Endothelial cell (in vitro differentiated cells): ENCODE measurements around the gene CCN6. TPM values are rescaled to one million over a fixed set of nuclear protein-coding genes. Genes with fewer than 3 reads are reported as not detected.

Experiments
- DNase-seq: peaks from one replicate; pipeline ENCODE4 v3.0.0; 2021; ENCODE audit warnings: low spot score
- H3K27ac Mint-ChIP-seq: one replicate; pipeline ENCODE4 v1.8.0; 2021; ENCODE audit warnings: mixed read lengths, inconsistent platforms; ENCODE audit not compliant: unreplicated experiment
- H3K27me3 Mint-ChIP-seq: one replicate; pipeline ENCODE4 v1.8.0; 2021; ENCODE audit warnings: mild to moderate bottlenecking, moderate library complexity, mixed read lengths, inconsistent platforms; ENCODE audit not compliant: unreplicated experiment
- H3K36me3 Mint-ChIP-seq: one replicate; pipeline ENCODE4 v1.8.0; 2021; ENCODE audit warnings: mild to moderate bottlenecking, low read depth, mixed read lengths, inconsistent platforms; ENCODE audit not compliant: unreplicated experiment
- H3K4me1 Mint-ChIP-seq: one replicate; pipeline ENCODE4 v1.8.0; 2021; ENCODE audit warnings: mild to moderate bottlenecking, mixed read lengths, inconsistent platforms; ENCODE audit not compliant: unreplicated experiment
- H3K4me3 Mint-ChIP-seq: one replicate; pipeline ENCODE4 v1.8.0; 2021; ENCODE audit warnings: mild to moderate bottlenecking, mixed read lengths, inconsistent platforms; ENCODE audit not compliant: unreplicated experiment
- H3K9me3 Mint-ChIP-seq: one replicate; pipeline ENCODE4 v1.8.0; 2021; ENCODE audit warnings: mixed read lengths, inconsistent platforms; ENCODE audit not compliant: unreplicated experiment
- total RNA-seq: library from RNA; stranded (reverse); fragmentation: NEBNext Ultra II Directional; extraction: Animal tissue kit (Norgen Biotek cat#: 25700); gene quantifications from one replicate; pipeline ENCODE4 v1.2.1, GENCODE V29; 2021; ENCODE audit not compliant: unreplicated experiment
- TF ChIP-seq, protein P1 (sequence below): fragments of 200-600 bp; sonication (generic); IDR thresholded peaks from one replicate; pipeline ENCODE4 v1.5.0; 2021; ENCODE audit warnings: antibody characterized with exemption; ENCODE audit not compliant: unreplicated experiment

CCN6 gene
- total RNA-seq, 1 donor from 2014 or later = not detected

DNA sequence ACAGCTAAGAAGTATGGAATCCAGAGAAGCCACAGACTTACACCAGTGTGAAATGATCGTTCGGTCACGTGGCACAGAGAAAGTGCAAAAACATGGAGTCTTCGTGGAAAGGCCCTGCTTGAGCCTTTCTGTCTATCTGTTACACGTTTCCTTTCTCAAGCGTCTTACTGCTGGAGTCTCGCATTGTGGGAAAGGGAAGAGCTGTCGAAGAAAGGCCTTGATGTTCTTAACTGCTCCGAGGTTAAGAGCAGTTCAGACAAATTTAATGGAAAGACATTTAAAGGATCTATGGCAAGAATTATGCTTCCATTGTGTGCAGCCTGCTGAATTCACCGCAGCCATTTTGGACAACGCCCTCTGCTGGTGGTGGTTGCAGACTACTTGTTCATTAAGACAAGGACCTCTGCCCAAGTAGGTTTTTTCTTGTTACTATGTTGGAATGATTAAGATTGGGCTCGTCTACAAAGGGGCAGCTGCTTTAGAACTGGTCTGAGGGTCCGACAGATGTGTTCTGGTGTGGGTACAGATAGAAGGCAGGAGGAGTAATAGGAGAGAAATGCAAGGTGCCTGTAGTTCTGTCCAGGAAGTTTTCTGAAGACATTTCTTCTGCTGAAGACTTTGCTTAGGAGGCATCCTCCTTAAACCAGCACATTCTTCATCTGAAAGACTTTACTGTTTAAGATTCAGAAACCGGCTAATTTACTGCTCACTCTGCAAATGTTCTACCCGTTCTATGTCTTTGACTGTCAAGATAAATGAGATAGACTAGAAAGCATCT, 24.7 kb upstream of the CCN6 start:
- Mint-ChIP-seq H3K4me1 (peaks cover 21% of the 10 kb centered on the region), H3K4me3 (no peak overlapping the region), H3K36me3 (no peaks in the 10 kb centered on the region), H3K9me3 (peaks cover 4% of the 10 kb centered on the region), H3K27me3 (no peaks in the 10 kb centered on the region), H3K27ac (no peak overlapping the region)
- TF ChIP-seq, protein P1, sequence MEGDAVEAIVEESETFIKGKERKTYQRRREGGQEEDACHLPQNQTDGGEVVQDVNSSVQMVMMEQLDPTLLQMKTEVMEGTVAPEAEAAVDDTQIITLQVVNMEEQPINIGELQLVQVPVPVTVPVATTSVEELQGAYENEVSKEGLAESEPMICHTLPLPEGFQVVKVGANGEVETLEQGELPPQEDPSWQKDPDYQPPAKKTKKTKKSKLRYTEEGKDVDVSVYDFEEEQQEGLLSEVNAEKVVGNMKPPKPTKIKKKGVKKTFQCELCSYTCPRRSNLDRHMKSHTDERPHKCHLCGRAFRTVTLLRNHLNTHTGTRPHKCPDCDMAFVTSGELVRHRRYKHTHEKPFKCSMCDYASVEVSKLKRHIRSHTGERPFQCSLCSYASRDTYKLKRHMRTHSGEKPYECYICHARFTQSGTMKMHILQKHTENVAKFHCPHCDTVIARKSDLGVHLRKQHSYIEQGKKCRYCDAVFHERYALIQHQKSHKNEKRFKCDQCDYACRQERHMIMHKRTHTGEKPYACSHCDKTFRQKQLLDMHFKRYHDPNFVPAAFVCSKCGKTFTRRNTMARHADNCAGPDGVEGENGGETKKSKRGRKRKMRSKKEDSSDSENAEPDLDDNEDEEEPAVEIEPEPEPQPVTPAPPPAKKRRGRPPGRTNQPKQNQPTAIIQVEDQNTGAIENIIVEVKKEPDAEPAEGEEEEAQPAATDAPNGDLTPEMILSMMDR = peak; percentile 84
- peak; percentile 76 for DNase-seq

DNA sequence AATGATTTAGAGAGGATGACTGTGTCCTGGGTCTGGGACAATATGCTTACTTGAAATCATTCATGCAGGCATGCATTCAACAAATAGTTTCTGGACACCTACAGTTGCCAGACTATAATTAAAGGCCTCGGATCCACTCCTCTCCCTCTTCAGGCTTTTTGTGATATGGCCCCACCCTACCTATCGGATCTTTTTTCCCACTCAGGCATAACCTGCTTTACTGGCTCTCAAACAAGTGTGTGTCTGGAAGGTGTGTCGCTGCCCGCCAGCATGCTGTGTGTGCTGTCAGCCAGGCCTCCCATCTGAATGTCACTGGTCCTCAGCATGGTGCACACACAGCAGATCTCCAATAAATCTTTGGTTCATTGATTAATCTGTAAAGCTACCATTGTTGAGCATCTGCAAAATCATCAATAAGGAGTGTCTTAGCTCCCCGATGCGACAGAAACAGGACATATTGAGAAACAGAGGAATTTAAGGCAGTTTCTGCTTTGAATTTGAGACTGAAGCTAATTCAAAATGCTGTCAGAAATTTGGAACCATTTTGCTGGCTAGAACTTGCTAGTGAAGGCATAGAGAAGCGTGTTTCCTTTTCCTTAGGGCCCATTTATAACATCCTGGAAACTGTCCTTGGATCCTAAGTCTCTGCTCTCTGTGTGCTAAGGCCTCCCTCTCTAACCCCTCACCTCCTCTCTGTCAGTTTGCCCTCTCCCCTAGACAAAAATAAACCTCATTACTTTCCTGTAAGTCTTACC, 23.5 kb upstream of the CCN6 start:
- TF ChIP-seq, protein P1 = no peak
- Mint-ChIP-seq H3K9me3 (no peaks in the 10 kb centered on the region), H3K4me1 (peaks cover 21% of the 10 kb centered on the region), H3K27me3 (no peaks in the 10 kb centered on the region), H3K4me3 (no peak overlapping the region), H3K27ac (no peak overlapping the region), H3K36me3 (no peaks in the 10 kb centered on the region)
- DNase-seq = no peak

DNA sequence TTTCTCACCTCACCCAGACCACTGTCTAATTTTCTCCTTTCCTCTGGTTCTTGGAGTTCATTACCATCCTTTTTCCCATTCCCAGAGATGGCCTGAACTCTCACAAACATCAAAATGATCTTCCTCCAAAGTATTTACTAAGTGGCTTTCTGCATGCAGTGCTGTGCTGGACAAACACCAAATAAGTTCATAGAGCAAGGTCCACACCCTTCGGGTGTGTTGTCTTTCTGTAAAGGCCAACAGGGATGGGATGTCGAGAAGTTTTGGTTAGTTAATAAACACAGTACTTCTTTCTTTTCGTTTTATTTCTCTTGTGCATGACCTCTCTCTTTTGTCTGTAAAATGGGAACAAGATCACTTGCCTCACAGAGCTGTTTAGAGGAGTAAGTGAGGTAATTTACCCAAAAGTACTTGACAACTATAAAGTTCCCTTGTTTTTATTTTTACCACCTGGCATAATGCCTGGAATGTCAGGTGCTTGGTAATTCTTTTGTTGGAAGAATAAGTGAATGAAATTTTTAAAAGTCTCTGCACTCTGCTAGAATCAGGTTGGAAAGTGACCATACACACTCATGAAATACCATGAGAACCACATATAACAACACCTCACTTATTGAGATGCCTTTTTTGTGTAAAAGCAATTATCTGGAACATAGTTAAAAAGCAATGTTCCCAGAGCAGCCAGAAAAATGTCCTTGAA, 22.8 kb upstream of the CCN6 start:
- no peak for DNase-seq
- TF ChIP-seq, protein P1 = no peak
- Mint-ChIP-seq H3K27ac (no peak overlapping the region), H3K27me3 (no peaks in the 10 kb centered on the region), H3K9me3 (no peaks in the 10 kb centered on the region), H3K4me1 (peaks cover 21% of the 10 kb centered on the region), H3K36me3 (no peaks in the 10 kb centered on the region), H3K4me3 (no peak overlapping the region)

DNA sequence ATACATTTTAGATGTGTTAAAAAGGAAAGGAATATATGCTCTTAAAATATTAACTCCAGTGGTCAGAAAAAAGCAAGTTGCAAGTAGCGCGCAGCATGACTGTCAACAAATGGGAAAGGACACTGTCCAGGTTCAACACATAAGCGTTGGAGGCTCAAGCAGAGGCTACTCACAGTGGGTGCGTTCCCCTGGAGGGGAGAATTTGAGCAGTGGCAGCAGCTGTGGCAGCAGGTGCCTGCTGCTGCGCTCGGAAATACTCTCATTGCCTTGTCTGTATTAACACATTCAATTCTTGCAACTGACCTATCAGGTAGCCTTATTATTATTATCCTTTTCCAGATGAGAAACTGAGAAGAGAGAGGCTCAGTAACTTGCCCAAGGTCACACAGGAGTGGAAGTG, 21.9 kb upstream of the CCN6 start:
- H3K4me1 Mint-ChIP-seq = peaks cover 21% of the 10 kb centered on the region
- TF ChIP-seq, protein P1 = no peak
- no peak for DNase-seq
- H3K27me3 Mint-ChIP-seq = no peaks in the 10 kb centered on the region
- H3K9me3 Mint-ChIP-seq = no peaks in the 10 kb centered on the region
- no peak overlapping the region for H3K27ac Mint-ChIP-seq
- no peak overlapping the region for H3K4me3 Mint-ChIP-seq
- H3K36me3 Mint-ChIP-seq = no peaks in the 10 kb centered on the region
